Epidermal melanocyte (primary cell): ENCODE measurements around the gene CFAP410.
"Not testable (repeated sequence)": the region's sequence is repeated elsewhere in the genome, so short reads cannot be mapped to it uniquely, and the experiment has no call there.

Source experiments
- DNase-seq: peaks from one replicate; pipeline ENCODE4 v3.0.0; 2011; ENCODE audit warnings: low spot score; ENCODE audit not compliant: insufficient read length

CFAP410 gene

DNA sequence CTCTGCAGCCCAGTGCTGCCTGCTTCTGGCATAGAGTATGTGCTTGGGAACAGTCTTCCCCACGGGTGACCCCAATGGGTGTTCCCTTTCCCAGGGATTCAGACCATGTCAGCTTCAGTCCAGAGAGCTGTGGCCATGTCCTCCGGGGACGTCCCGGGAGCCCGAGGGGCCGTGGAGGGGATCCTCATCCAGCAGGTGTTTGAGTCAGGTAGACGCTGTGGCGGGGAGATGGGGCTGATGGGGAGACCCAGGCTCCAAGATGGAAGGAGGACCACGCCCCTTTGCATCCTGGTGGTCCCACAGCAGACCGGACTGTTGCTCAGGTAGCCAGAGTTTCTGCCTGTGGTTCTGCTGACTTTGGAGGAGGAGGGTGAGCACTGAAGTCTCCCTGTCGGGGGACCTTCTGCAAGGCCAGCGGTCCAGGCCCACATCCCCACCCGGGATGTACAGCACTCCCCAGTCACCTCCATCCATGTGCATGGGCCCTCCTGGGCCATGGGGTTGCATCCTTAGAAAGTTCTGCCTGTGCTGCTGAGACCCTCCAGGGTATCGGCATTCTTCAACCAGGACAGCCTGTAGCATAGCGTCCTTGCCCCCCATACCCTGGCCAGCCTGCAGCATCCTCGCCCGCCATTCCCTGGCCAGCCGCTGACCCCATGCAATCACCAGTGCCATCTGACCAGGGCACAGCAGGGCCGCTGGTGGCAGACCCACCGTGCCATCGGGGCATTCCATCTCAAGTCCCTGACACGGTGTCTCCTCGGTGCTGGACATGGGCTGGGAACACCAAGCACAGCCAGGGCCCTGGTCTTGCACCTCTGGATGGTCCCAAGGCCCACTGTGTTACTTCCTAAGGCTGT, 50.7 kb downstream of the CFAP410 start:
- DNase-seq, result no peak

DNA sequence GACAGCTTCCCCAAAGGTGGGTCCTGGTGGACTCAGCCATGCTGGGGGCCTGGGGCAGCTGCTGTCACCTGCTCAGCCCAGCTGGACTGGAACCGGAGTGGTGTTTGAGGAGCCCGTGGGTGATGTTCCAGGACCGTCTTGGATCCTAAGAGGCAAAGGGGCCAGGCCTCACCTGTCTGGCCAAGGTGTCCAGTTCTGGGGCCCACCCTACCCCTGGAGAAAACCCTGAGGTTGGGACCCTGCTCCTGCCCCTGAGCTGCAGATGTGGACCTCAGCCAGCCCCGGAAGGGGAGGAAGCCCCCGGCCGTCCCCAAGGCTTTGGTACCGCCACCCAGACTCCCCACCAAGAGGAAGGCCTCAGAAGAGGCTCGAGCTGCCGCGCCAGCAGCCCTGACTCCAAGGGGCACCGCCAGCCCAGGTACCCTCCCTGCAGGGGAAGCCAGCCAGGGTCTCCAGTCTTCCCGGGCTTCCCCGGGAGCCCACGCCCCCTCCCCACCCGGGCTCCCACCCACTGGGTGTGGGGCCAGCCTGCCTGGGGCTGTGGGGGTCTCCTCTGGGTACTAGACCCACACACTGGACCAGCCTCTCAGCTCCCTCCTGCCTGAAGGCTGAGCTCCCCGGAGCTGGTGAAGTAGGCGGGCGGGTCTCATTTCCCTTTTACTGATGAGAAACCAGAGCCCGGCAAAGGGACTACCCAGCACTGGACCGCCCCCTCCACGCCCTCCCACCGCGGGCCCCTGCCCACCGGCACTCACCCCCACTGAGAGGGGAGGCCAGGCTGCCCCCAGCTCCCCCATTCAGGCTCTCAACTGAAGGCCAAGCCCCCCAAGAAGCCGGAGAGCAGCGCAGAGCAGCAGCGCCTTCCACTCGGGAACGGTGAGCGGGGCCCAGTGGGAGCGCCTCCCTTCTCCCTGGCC, 52.2 kb downstream of the CFAP410 start:
- DNase-seq, result no peak

DNA sequence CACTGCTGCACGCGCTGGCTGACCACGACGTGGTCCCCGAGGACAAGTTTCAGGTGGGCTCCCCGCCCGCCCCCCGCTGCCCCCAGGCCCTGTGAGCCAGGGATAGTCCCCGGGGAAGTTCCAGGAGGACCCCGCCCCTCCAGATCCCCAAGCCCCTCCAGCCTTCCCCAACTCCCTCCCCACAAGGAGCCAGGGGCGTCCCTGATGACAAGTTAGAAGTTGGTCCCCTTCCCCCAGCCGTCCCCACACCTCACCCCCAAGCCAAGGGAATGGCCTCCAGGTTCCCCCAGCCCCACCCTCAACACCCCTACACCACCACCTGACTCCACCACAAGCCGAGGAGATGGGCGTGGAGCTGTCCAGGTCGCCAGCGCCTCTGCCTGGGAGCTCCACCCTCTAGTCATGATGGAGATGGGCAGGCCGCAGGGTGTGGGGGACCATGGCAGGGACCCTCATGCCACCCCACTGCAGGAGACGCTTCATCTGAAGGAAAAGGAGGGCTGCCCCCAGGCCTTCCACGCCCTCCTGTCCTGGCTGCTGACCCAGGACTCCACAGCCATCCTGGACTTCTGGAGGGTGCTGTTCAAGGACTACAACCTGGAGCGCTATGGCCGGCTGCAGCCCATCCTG, 53.0 kb downstream of the CFAP410 start:
- DNase-seq, result no peak

DNA sequence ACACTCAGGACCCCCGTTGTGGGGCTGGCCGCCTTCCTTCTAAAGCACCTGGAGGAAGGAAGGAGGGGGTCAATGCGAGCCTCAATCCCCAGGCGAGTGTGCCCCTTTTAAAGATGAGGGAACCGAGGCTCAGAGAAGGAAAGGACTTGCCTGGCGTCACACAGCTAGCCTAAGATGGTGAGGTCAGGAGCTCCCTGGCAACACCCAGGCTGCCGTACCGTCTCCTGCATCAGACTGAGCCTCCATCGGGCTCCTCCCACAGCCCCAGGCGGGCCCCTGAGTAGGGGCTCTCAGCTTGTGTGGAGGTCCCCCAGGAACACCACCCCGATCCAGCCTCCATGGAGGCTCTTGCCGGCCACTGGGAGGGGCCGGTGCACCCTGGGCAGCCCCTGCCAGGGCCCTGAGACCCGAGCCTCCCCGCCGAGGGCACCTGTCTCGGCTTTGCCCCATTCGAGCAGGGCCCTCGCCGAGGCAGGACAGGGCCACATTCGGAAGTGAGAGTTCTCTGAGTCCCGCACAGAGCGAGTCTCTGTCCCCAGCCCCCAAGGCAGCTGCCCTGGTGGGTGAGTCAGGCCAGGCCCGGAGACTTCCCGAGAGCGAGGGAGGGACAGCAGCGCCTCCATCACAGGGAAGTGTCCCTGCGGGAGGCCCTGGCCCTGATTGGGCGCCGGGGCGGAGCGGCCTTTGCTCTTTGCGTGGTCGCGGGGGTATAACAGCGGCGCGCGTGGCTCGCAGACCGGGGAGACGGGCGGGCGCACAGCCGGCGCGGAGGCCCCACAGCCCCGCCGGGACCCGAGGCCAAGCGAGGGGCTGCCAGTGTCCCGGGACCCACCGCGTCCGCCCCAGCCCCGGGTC, 53.8 kb downstream of the CFAP410 start, which contains the start of gene AIRE:
Gene AIRE (plus strand): TSS at position 739 of the 855 bp plus-strand sequence. CDS start 131 bp downstream, outside the sequence.
- no peak for DNase-seq

DNA sequence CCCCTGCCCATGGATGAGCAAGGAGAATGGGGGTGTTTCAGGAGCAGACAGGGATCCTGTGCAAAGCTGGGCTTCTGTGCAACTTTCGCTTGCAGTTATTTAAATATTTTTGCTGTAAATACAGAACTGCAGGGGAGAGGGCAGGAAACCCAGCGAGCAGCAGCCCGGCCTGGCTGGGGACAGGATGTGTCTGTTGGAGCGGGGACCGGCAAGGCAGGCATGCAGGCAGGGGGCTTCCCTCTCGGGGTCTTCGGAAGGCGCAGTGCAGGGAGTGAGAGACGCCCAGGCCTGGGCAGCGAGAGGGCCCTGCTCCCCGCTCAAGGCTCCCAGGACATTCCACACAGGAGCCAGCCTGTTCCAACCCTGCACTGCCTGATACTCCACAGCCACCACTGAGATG, 55.2 kb downstream of the CFAP410 start:
- no peak for DNase-seq

DNA sequence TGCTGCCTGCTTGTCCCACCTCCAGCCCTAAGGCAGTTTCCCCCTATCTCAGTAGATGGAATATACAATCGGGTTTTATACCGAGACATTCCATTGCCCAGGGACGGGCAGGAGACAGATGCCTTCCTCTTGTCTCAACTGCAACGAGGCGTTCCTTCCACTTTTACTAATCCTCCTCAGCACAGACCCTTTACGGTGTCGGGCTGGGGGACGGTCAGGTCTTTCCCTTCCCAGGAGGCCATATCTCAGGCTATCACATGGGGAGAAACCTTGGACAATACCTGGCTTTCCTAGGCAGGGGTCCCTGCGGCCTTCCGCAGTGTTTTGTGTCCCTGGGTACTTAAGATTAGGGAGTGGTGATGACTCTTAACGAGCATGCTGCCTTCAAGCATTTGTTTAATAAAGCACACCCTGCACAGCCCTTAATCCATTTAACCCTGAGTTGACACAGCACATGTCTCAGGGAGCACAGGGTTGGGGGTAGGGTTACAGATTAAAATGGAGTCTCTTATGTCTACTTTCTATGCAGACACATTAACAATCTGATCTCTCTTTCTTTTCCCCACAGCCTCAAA, 55.9 kb downstream of the CFAP410 start:
- not testable (repeated sequence) for DNase-seq

DNA sequence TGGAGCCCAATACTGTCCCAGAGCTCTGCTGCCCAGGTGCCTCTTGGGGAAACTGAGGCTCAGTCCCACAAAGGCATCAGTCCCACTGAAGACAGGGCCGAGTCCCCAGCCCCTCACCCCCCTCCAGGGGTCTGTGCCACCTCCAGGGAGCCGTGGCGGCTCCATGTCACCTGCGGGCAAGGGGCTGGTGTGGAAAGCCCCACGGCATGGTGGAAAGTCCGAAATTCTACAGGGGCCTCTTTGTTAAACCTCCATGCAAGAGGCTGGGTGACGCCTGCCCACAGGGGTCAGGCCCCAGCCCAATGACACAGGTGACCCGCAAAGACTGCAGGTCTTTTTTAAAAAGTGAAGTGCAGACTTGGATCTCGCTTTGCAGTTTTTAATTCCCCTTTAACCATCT, 56.8 kb downstream of the CFAP410 start:
- DNase-seq, result no peak

DNA sequence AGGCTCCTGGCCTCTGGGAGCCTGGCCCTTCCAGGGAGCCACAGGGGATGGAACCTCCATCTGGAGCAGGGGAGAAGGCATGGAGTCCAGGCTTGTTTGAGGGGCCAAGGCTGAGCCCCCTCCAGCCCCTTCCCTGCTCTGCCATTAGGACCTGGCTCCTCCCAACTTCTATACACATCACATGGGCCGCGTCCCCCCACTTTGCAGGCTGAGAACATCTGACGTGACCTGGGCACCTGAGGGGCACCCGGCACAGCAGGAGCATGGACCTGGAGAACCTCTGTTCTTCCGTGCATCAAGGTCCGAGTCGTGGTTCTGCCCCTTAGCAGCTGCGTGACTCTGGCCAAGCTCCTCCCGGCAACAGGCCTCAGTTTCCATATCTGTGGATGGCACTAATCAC, 57.4 kb downstream of the CFAP410 start:
- DNase-seq, result no peak

DNA sequence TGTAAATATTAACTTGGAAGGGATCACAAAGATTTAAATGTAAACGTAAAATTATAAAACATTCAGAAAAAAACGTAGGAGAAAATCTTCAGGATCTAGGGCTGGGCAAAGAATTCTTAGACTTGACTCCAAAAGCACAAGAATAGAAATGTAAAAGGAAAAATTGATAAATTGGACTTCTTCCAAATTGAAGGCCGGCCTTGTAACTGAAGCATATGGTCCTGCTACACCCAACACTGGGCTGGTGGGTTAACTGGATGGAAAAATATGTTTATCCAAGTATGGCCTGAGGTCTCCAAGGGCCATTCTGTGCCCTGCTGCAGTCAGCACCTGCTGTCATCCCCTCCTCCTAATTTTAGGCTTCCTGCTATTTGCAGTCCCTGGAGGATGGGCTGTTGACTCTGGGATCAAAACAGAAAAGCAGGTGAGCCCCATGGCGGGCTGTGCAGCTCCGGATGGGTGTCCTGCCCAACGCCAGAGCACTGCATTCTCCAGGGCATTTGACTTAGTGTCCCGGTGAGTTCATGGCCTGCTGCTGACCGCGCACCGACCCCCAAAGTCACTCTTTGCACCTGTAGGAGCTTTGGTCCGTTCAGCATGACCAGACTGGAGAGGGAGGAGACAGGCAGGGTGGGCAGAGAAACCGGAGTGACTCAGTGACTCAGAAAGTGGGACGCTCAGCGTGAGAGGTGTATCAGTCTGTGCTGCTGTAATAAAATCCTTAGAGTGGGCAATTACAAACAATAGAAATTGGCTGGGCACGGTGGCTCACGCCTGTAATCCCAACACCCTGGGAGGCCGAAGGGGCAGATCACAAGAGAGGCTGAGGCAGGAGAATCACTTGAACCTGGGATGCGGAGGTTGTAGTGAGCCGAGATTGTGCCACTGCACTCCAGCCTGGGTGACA, 59.6 kb downstream of the CFAP410 start:
- DNase-seq, result no peak
